IPS DF 6.9 (cell line): ENCODE results near the gene BEGAIN.

ENCODE experiments used
- DNase-seq: peaks from one replicate; pipeline ENCODE4 v3.0.0-alpha.2; 2013; ENCODE audit warnings: low read depth, low spot score
- H3K27ac ChIP-seq: one replicate; pipeline ENCODE4 v1.5.1; 2013; ENCODE audit warnings: low read length, control low read depth
- H3K27me3 ChIP-seq: 2 replicates; pipeline ENCODE4 v1.6.1; 2013; ENCODE audit warnings: mild to moderate bottlenecking, low read length; ENCODE audit not compliant: control insufficient read depth, insufficient read depth
- H3K36me3 ChIP-seq: 2 replicates; pipeline ENCODE4 v1.6.1; 2013; ENCODE audit warnings: low read length; ENCODE audit not compliant: control insufficient read depth, insufficient read depth
- H3K4me1 ChIP-seq: 2 replicates; pipeline ENCODE4 v1.6.1; 2013; ENCODE audit warnings: low read length; ENCODE audit not compliant: control insufficient read depth, insufficient read depth
- H3K4me3 ChIP-seq: 2 replicates; pipeline ENCODE4 v1.5.1; 2013; ENCODE audit warnings: mild to moderate bottlenecking, low read length
- H3K9me3 ChIP-seq: 2 replicates; pipeline ENCODE4 v1.6.1; 2013; ENCODE audit warnings: low read length, inconsistent platforms; ENCODE audit not compliant: control insufficient read depth, insufficient read depth
- WGBS: extraction: QIAGEN DNeasy Blood & Tissue Kit; methylation state at CpG from one replicate; pipeline ENCODE4 v1.1.7; 2013; ENCODE audit warnings: mixed read lengths, missing lambda C conversion rate; ENCODE audit not compliant: insufficient read length, insufficient coverage; 5-methylcytosine and 5-hydroxymethylcytosine counted together

The BEGAIN gene

DNA sequence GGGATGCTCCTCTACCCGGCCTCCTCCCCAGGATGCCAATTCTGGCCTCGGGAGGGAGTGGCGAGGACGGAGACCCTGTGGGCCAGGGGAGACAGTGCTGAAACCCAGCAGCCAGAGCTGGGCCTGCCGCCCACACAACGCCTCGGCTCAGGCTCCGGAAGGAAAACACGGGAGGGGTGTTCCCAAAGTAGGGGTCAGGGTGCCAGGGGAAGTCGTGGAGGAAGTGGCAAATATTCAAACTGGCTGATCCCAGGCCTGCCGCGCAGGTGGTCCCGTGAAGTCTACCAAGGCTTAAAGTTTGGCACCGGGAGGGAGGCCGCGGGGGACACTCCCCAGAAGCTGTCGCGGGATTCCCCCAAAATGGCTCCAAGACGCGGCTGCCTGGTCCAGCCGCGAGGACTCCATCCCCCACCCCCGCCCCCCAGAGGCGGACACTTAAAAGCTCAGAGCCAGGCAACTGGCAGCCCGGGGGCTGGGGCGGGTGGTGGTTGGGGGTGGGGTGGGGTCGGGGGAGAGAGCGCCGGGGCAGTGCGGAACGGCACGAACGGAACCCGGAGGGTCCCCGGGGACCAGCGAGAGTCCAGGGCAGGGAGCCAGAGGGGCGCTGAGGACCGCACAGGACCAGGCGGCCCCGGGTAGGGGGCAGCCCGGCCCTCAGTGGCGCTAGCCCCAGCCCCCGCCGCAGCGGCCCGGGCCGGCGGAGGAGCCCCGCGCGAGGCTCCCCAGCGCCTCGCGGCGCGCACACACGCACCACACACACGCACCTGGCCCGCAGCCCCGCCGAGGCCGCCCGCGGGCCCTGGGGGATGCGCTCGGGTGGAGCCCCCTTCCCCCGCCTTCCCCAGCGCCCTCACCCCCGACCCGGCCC lies 20.0 kb downstream of the BEGAIN start:
- DNase-seq, result no peak
- Histone ChIP-seq H3K27me3 (peaks cover 10% of the 10 kb centered on the region; the same call in 1 of the 2 replicates), H3K9me3 (no peaks in the 10 kb centered on the region), H3K27ac (no peak overlapping the region), H3K4me1 (peaks cover 5% of the 10 kb centered on the region; the same call in 1 of the 2 replicates), H3K4me3 (peak overlapping the region; percentile 33; the same call in 1 of the 2 replicates), H3K36me3 (no peaks in the 10 kb centered on the region)
- no CpG with 5 or more reads among the region's 70 CpGs for WGBS

DNA sequence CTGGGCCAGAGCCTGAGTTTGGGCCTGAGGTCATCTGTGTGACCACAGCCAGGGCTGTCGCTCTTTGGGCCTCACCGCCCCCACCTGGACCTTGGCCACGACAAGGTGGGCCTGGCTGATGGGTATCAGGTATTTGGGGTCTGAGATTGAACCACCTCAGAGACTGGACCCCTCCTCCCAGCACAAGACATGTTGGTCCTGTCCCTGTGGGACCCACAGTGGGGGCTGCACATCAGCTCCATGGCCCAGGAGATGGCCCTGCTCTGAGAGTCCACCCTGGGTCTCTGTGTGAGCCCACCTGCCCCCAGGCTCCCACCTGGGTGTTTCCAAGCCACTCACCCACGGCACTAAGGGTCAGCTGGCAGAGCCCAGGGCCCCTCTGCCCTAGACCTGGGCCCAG lies 20.6 kb downstream of the BEGAIN start:
- Histone ChIP-seq H3K27ac (no peak overlapping the region), H3K9me3 (no peaks in the 10 kb centered on the region), H3K4me1 (peaks cover 5% of the 10 kb centered on the region; the same call in 1 of the 2 replicates), H3K4me3 (no peak overlapping the region), H3K36me3 (no peaks in the 10 kb centered on the region), H3K27me3 (peaks cover 10% of the 10 kb centered on the region; the same call in 1 of the 2 replicates)
- no CpG with 5 or more reads among the region's 4 CpGs for WGBS
- no peak for DNase-seq

DNA sequence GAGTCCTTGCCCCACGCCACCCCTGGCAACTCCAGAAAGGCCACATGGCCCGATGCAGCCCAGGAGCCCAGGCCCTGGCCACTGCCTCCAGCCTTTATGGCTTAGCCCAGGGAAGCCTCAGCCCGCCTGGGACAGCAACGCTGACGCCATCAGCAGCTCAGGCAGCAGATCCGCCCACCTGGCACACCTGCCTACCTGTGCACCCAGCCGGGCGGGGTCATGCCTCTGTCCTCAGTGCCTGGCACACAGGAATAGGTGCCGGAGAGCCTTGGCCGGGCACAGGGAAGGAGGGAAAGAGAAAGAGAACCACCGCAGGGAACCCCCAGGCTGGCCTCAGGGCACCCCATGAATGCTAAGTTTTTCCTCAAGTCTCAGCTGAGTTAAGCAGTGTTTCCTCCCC lies 21.1 kb downstream of the BEGAIN start:
- Histone ChIP-seq H3K4me1 (peaks cover 5% of the 10 kb centered on the region; the same call in 1 of the 2 replicates), H3K9me3 (no peaks in the 10 kb centered on the region), H3K4me3 (no peak overlapping the region), H3K36me3 (no peaks in the 10 kb centered on the region), H3K27me3 (peaks cover 10% of the 10 kb centered on the region; the same call in 1 of the 2 replicates), H3K27ac (no peak overlapping the region)
- no peak for DNase-seq
- no CpG with 5 or more reads among the region's 11 CpGs for WGBS

DNA sequence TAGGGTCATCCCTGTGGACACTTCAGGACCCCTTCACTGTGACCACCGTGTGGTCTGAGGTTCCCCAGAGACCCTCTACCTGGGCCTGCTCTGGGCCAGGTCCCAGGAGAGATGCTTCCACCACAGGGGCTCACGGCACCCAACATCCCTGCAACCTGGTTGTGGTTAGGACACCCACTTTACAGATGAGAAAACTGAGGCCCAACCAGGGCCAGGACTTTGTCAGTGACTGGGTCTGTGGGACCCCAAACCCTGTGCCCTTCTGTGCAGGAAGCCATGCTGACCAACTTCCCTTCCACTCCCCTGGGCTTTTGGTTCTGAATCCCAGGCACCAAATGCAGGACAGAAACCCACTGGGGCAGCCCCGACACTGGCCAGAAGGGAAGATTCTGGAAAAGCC lies 21.6 kb downstream of the BEGAIN start:
- DNase-seq, result no peak
- no peak overlapping the region for H3K4me3 ChIP-seq
- no CpG with 5 or more reads among the region's 3 CpGs for WGBS
- H3K36me3 ChIP-seq, result no peaks in the 10 kb centered on the region
- no peaks in the 10 kb centered on the region for H3K9me3 ChIP-seq
- peaks cover 10% of the 10 kb centered on the region; the same call in 1 of the 2 replicates for H3K27me3 ChIP-seq
- H3K4me1 ChIP-seq, result peaks cover 5% of the 10 kb centered on the region; the same call in 1 of the 2 replicates
- no peak overlapping the region for H3K27ac ChIP-seq

DNA sequence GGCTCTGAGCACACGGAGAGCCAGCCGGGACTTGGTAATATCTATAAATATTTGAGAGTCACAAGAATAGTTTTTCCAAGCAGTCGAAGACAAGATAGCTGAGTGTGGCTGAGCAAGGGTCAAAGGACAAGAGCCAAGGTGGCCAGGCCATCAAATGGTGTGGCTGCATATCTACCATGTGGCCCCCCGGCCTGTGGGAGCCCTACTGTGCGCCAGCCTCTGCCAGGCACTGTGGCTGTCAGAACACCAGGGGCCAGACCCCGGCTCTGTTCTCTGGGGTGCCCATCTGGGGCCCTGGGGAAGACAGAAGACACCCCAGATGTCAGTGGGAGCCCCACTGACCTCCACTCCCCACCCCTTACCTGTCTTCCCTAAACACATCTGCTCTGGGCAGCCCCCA lies 22.7 kb downstream of the BEGAIN start:
- WGBS, result no CpG with 5 or more reads among the region's 6 CpGs
- Histone ChIP-seq H3K4me3 (no peak overlapping the region), H3K4me1 (peaks cover 2% of the 10 kb centered on the region; the same call in 1 of the 2 replicates), H3K9me3 (no peaks in the 10 kb centered on the region), H3K27me3 (peaks cover 8% of the 10 kb centered on the region; the same call in 1 of the 2 replicates), H3K27ac (no peak overlapping the region), H3K36me3 (no peaks in the 10 kb centered on the region)
- no peak for DNase-seq

DNA sequence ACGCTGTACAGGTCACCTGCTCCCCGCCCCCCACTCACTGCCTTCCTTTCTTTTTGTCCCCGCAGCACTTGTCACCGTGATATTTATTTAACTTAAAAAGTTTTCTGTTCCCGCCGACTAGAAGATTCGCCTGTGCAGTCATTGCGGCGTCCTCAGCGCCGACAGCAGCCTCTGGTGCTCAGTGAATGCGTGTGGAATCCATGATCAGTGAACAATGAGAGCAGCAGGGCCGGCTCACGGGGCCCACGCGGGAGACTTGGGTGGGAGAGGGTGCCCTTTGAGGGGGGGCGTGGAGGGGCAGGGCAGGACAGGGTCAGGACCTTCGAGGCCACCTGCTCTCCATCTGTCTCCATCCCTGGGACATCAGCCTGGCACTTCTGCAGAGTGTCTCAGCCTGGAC lies 24.5 kb downstream of the BEGAIN start:
- DNase-seq, result no peak
- Histone ChIP-seq H3K27me3 (no peaks in the 10 kb centered on the region; the same call in 1 of the 2 replicates), H3K4me1 (peaks cover 1% of the 10 kb centered on the region; the same call in 1 of the 2 replicates), H3K27ac (no peak overlapping the region), H3K4me3 (no peak overlapping the region), H3K36me3 (no peaks in the 10 kb centered on the region), H3K9me3 (no peaks in the 10 kb centered on the region)
- no CpG with 5 or more reads among the region's 18 CpGs for WGBS

DNA sequence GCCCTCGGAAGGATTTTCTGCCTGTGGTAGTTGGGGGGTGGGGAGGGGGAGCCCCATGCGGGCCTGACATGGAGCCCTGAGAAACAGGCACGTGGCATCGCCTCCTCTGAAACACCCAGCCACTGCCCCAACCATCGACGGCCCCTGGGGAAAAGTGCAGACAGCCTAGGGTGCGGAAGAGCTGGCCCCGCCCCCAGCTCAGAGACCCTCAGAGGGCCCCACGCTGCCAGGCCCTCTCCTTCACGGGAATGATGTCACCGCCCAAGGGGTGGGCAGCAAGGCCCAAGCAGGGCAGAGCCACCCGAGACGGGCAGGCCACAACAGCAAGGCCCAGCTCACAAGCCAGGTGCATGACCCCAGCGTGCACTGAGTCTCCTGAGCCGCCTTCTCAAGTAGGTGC lies 26.2 kb downstream of the BEGAIN start:
- H3K4me1 ChIP-seq, result peaks cover 2% of the 10 kb centered on the region
- no peaks in the 10 kb centered on the region for H3K36me3 ChIP-seq
- no peak overlapping the region for H3K4me3 ChIP-seq
- DNase-seq, result no peak
- H3K9me3 ChIP-seq, result no peaks in the 10 kb centered on the region
- H3K27me3 ChIP-seq, result no peaks in the 10 kb centered on the region
- WGBS, result no CpG with 5 or more reads among the region's 15 CpGs
- H3K27ac ChIP-seq, result no peak overlapping the region

DNA sequence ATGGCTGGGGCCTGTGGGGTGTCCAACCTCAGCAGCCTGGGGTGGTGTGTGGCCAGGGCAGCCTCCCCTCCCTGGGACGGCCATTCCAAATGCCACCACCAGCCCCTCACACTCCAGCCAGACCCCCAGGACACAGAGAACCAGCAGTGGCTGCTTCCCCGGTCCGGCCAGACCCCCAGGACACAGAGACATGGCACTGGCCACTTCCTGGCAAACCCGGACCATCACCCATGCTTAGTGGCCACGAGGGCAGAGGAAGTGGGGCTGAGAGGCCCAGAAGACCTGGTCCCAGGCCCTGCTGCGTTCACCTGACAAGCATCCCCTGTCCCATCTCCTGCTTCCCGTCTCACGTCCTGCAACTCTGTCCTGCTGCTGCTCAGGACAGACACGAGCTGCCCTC lies 26.7 kb downstream of the BEGAIN start:
- H3K27ac ChIP-seq, result no peak overlapping the region
- no CpG with 5 or more reads among the region's 9 CpGs for WGBS
- no peaks in the 10 kb centered on the region for H3K9me3 ChIP-seq
- no peaks in the 10 kb centered on the region for H3K36me3 ChIP-seq
- peaks cover 6% of the 10 kb centered on the region for H3K4me1 ChIP-seq
- no peaks in the 10 kb centered on the region for H3K27me3 ChIP-seq
- DNase-seq, result no peak
- no peak overlapping the region for H3K4me3 ChIP-seq

DNA sequence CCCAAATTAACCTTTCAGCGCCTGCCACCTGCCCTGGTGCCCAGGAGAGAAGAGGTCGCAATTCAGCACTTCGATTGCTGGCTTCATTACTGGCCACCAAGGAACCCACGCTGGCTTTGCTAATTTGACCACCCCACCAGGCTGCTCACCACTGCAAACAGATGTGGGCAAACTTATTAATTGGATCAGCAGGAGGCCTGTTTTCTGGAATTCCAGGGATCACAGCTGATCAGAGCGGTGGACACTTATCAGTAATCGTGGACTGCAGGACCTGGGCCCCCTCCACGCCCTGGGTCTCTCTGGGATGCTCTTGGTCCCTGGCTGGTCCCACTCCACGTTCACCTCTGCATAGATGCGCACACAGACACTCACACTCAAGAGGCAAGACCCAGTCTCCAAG lies 27.8 kb downstream of the BEGAIN start:
- H3K27ac ChIP-seq, result no peak overlapping the region
- peaks cover 10% of the 10 kb centered on the region for H3K4me1 ChIP-seq
- no peaks in the 10 kb centered on the region for H3K9me3 ChIP-seq
- DNase-seq, result no peak
- H3K27me3 ChIP-seq, result no peaks in the 10 kb centered on the region
- WGBS, result no CpG with 5 or more reads among the region's 9 CpGs
- no peaks in the 10 kb centered on the region for H3K36me3 ChIP-seq
- H3K4me3 ChIP-seq, result no peak overlapping the region

DNA sequence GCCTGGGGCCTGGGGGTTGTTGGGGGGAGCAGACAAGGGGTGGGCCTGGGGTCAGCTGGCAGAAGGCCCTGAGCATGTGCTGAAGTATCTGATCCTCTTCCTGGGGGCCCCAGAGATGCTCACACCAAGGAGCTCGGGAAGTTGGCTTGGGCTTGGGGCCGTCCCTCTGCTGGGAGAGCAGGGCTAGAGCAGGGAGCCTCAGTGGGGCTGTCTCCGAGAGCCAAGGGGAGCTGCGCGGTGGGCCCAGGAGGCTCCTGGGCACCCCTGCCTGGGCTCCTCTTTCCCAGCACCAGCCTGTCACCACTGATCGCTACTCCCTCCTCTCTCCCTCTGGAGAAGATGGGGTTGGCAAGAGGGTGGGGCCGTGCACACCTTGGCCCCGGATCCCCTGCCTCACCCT lies 28.3 kb downstream of the BEGAIN start:
- WGBS, result no CpG with 5 or more reads among the region's 8 CpGs
- H3K27me3 ChIP-seq, result no peaks in the 10 kb centered on the region

More for the DNA sequence above, 28.3 kb downstream of the BEGAIN start:
- no peak overlapping the region for H3K27ac ChIP-seq
- H3K4me1 ChIP-seq, result peaks cover 11% of the 10 kb centered on the region
- H3K9me3 ChIP-seq, result no peaks in the 10 kb centered on the region
- no peaks in the 10 kb centered on the region; the same call in 1 of the 2 replicates for H3K36me3 ChIP-seq
- H3K4me3 ChIP-seq, result no peak overlapping the region
- DNase-seq, result no peak
